HL-60/S4 treated with phorbol 12-myristate 13-acetate at 8.2 ng/mL for 4 days and 3 days (cell line): Measurements from ENCODE around the gene GHR.
"Not testable (repeated sequence)": the region's sequence is repeated elsewhere in the genome, so short reads cannot be mapped to it uniquely, and the experiment has no call there.

Source experiments
- in situ Hi-C: fragments of 300-500 bp; cut with MboI; formaldehyde crosslinking; loops from 2 replicates; pipeline ENCODE4 v1.15.0; 2022; ENCODE audit warnings: low sequenced_read_pairs

Gene GHR

GRCh38 chr5:42638972-42639371, 215.7 kb downstream of the GHR start:
- in situ Hi-C loops = no loop called here

DNA sequence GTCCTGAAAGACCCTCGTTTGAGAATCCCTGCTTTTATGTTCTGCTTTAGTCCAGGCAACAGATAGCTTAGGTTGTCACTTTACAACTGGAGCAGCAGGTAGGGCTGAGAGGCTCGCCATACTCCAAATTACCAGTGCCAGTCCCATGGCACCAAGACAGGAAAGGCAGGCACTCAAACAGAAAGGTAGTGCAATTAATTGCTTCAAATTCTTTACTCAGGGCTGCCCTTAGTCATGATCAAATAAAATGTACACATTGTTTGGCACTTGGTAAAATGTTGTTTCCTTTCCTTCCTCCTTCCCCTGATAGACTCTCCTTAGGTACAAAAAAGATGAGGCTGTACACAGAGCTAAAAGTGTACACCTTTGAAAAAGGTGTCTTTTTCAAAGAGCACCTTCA, 217.6 kb downstream of the GHR start:
- in situ Hi-C loops = no loop called here

GRCh38 chr5:42641336-42642005, 218.2 kb downstream of the GHR start:
- in situ Hi-C loops = no loop called here

GRCh38 chr5:42642006-42642405, 218.8 kb downstream of the GHR start:
- in situ Hi-C loops = no loop called here

DNA sequence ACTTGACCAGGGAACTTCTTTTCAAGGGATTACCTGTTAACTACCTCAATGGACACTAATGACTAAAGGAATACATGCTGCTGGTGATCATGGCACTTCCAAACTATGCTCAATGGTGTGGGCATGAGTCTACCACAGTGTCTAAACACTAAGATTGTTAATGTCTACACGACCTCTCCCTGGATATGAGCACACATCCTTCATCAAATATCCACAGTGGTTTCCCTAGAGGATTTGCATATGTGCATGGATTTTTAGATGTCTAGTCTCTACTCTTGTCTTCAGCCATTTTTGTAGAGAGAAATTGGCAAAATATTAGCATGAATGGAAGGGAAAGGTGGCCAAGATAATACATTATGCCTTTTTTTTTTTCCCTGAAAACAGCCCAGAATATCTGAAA, 220.1 kb downstream of the GHR start:
- in situ Hi-C loops = no loop called here

GRCh38 chr5:42645138-42645537, 221.9 kb downstream of the GHR start:
- in situ Hi-C loops = no loop called here

GRCh38 chr5:42648036-42648435, 224.8 kb downstream of the GHR start:
- in situ Hi-C loops = no loop called here

DNA sequence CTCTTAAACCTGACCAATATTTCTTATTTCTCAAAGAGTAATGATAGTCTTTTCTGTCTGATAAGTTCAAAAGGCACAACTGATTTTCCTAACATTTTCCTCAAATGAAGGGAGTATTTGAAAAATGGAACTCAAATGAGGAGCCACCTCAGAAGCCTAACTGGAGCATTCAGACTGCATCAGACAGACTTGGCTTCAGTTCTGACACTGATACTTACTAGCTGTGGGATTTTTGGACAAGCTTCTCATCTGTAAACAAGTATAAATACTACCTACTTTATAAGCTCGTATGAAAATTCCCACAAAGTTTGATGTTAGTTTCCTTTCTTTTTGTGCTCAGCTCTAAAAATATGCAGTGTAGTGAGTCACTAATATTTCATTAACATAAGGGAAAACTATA, 225.7 kb downstream of the GHR start:
- in situ Hi-C loops = no loop called here

DNA sequence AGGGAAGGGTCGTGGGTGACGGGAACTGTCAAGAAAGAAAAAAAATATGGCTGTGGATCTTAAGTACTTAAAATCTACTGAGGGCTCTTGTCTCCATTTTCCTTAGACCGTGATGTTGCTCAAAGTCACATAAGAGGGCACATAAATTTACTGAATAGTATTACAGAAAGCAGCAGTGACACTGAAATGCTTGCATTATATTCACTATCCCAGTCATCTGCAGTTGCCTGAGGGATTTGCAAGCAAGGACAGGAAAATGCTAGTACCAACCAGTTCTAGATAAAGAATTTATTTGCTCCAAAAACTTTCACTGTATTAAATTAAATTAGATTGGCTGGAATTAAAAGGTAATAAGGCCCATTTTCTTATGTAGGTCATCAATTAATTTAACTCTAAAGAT, 226.8 kb downstream of the GHR start:
- in situ Hi-C loops = no loop called here

DNA sequence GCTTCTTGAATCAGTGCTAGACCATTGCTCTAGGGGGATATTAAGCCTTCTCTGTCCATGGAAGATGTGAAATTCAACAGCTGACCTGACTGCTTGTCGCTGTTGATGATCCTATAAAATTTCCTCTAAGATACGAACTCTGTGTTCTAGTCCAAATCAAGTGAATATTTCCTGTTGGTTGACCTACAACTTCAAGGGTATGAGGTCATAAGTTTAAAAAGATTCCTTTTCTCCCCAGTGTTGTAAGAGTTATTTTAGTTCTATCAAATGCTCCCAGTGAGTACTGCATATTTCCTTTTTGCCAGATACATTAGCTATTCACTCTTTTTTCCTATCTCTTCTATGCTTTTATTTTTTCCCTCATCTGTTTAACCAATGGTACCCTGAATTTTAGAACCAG, 230.5 kb downstream of the GHR start:
- in situ Hi-C loops = no loop called here

DNA sequence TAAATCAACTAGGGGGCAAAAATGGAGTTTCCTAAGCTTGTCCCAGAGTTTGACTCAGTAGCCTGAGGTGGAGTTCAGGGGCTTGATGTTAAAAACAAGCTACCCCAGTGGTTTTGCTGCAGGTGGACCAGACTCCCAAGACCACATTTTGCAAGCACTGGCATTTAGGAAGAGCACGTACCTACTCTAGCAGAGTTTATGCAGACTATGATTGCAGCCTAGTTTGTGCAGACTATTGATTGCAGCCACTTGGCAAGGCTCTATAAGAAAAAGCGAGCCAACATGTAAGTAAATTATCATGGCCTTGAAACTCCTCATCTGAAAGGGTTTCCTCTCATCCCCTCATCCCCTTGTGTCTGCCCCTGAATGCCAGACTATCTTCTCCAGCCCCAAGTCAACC, 231.4 kb downstream of the GHR start:
- in situ Hi-C loops = no loop called here

- in situ Hi-C loops = no loop called here
Observed at GRCh38 chr5:42655982-42656650, 232.9 kb downstream of the GHR start.

GRCh38 chr5:42656651-42657015, 233.4 kb downstream of the GHR start:
- in situ Hi-C loops = no loop called here

- in situ Hi-C loops = not testable (repeated sequence)
Observed at GRCh38 chr5:42659869-42660268, 236.6 kb downstream of the GHR start.

DNA sequence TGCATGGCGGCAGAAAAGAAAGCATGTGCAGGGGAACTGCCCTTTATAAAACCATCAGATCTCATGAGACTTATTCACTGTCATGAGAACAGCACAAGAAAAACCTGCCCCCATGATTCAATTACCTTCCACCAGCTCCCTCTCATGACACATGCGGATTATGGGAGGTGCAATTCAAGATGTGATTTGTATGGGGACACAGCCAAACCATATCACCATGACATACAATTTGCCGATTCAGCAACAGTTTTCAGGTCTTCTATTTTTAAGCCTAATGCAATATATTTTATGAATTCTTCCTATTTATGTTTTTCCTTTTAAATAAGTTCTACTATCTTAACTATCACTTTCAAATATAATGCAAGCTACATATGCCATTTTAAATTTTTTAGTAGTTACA, 242.6 kb downstream of the GHR start:
- in situ Hi-C loops = no loop called here

DNA sequence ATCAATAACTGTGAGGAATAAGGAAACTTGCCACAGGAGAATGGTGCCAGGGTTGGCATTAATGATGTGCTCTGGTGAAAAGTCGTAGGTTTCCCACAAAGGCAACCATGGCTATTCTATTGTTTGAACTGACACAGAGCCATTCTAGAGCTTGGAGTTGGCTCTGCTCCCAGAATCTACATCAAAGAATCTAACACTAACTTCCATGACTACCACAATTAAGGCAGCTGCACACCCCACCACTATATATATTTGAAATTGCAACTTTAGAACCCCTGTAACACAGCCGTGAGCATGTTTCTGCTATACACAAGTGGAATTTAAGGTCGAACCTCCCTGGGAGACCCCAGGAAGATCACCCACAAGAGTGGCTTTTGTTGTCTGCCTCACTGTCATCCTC, 243.6 kb downstream of the GHR start:
- in situ Hi-C loops = no loop called here

GRCh38 chr5:42668254-42668653, 245.0 kb downstream of the GHR start:
- in situ Hi-C loops = no loop called here

- in situ Hi-C loops = no loop called here
Observed at GRCh38 chr5:42672925-42673324, 249.7 kb downstream of the GHR start.

DNA sequence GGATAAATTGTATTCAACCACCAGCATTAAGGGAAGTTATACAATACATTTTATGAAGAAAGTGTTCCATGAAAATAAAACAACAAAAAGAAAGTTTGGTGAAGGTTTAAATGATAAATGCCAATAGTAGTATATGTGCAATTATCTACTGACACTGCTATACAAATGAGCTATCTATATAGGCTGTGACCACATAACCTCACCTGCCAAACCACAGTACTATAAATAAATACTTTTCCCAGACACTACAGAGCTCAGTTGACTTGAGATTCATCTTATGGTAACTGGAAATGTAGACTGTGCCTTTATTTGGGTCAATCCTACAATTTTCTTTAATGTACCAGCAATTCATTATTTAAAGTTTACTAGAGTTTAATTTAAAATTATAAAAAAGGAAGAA, 252.4 kb downstream of the GHR start:
- in situ Hi-C loops = no loop called here

- in situ Hi-C loops = no loop called here
Observed at GRCh38 chr5:42676362-42676761, 253.1 kb downstream of the GHR start.

DNA sequence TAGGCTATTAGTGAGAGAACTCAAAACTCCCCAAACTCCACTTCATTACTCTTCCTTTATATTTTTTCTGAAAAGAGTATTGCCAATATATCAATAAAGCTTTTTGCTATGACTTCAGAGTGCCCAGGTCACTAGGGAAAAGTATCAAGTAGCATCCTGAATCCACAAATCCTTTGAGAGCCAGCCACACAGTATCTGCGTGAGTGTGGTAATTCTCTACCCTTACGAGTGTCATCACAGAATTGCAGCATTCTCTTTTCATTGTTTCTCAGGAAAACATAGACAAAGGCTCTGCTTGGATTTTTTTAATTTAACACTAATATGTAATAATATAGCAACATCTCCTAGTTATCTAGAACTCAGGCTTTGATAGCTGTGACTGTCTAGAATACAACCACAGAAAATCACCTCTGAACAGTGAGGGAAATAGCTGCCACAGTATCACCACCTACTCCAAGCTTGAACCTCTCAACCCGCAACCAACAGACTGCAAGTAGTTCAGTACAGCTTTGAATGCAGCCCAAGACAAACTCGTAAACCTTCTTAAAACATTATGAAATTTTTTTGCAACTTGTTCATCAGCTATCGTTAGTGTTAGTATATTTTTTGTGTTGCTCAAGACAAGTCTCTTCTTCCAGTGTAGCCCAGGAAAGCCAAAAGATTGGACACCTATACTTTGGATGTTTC, 254.1 kb downstream of the GHR start:
- in situ Hi-C loops = no loop called here

GRCh38 chr5:42680046-42680445, 256.8 kb downstream of the GHR start:
- in situ Hi-C loops = no loop called here
